Measurements from ENCODE around the gene RND3.

GRCh38 chr2:150421126-150421651 is 66.3 kb downstream of the RND3 start:
- TF ChIP-seq EZH2phosphoT487 (IDR thresholded peaks at IDR 0.05; ENCODE audit: borderline replicate concordance, low read depth, low read length), result no peak
- TF ChIP-seq, protein P1, sequence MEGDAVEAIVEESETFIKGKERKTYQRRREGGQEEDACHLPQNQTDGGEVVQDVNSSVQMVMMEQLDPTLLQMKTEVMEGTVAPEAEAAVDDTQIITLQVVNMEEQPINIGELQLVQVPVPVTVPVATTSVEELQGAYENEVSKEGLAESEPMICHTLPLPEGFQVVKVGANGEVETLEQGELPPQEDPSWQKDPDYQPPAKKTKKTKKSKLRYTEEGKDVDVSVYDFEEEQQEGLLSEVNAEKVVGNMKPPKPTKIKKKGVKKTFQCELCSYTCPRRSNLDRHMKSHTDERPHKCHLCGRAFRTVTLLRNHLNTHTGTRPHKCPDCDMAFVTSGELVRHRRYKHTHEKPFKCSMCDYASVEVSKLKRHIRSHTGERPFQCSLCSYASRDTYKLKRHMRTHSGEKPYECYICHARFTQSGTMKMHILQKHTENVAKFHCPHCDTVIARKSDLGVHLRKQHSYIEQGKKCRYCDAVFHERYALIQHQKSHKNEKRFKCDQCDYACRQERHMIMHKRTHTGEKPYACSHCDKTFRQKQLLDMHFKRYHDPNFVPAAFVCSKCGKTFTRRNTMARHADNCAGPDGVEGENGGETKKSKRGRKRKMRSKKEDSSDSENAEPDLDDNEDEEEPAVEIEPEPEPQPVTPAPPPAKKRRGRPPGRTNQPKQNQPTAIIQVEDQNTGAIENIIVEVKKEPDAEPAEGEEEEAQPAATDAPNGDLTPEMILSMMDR (conservative IDR thresholded peaks at IDR 0.05; ENCODE audit: low read length), result no peak
